Ishikawa (cell line): ENCODE data around the gene SPATC1L.

ENCODE experiments used
- EGR1 ChIP-seq: IDR thresholded peaks from 2 replicates; pipeline ENCODE4 v1.6.1; 2012
- EP300 ChIP-seq: IDR thresholded peaks from 2 replicates; pipeline ENCODE4 v1.6.1; 2012; ENCODE audit warnings: borderline replicate concordance
- FOXM1 ChIP-seq: IDR thresholded peaks from 2 replicates; pipeline ENCODE4 v1.6.1; 2012; ENCODE audit warnings: low read depth, borderline replicate concordance
- MAX ChIP-seq: IDR thresholded peaks from 2 replicates; pipeline ENCODE4 v1.6.1; 2012
- RAD21 ChIP-seq: IDR thresholded peaks from 2 replicates; pipeline ENCODE4 v1.6.1; 2012; ENCODE audit warnings: low read depth

GRCh38 chr21:46149205-46149901 lies 34.9 kb downstream of the SPATC1L start:
- TF ChIP-seq EP300 (no peak), MAX (no peak), RAD21 (no peak), EGR1 (no peak), FOXM1 (no peak)
